T-helper 17 cell (primary cell): ENCODE measurements around the gene ADAMTS4. TPM values are rescaled to one million over a fixed set of nuclear protein-coding genes. Genes with fewer than 3 reads are reported as not detected.

Experiments used
- ATAC-seq: fragments of 150-1000 bp; cut with Tn5 transposase; 2 replicates; pipeline ENCODE4 v1.10.0; 2021; ENCODE audit warnings: mild to moderate bottlenecking, moderate library complexity
- DNase-seq, 3 donors: peaks; one replicate each; pipeline versions ENCODE4 v3.0.0 to v3.0.0-alpha.2; 2020 to 2021
- H3K9me3 ChIP-seq: one replicate; pipeline ENCODE4 v1.7.0; 2013; ENCODE audit warnings: low read length, mild to moderate bottlenecking; ENCODE audit not compliant: control insufficient read depth, poor library complexity, severe bottlenecking
- H3K27ac Mint-ChIP-seq: one replicate; pipeline ENCODE4 v1.8.0; 2022; ENCODE audit warnings: mild to moderate bottlenecking, moderate library complexity, mixed read lengths
- H3K27me3 Mint-ChIP-seq: one replicate; pipeline ENCODE4 v1.8.0; 2022; ENCODE audit warnings: mixed read lengths
- H3K36me3 Mint-ChIP-seq: one replicate; pipeline ENCODE4 v1.8.0; 2022; ENCODE audit warnings: low read depth, mixed read lengths
- H3K4me1 Mint-ChIP-seq: one replicate; pipeline ENCODE4 v1.8.0; 2022; ENCODE audit warnings: mild to moderate bottlenecking, mixed read lengths
- H3K4me3 Mint-ChIP-seq: one replicate; pipeline ENCODE4 v1.8.0; 2022; ENCODE audit warnings: mild to moderate bottlenecking, moderate library complexity, mixed read lengths
- total RNA-seq, 4 donors: library from RNA in 2 of 4; stranded (reverse) in 2 of 4; gene quantifications; one replicate each; pipeline ENCODE4 v1.2.3 and lab custom pipeline; 2022 to 2026

Gene ADAMTS4
- total RNA-seq, 2 donors from 2014 or later, result 0.31 to 0.77 TPM

- H3K27ac Mint-ChIP-seq, result peak overlapping the region; percentile 41
- ATAC-seq (no peak), DNase-seq (no peak)
- no peaks in the 10 kb centered on the region for H3K27me3 Mint-ChIP-seq
- H3K4me1 Mint-ChIP-seq, result peaks cover 41% of the 10 kb centered on the region
- H3K9me3 ChIP-seq, result no peaks in the 10 kb centered on the region
- peaks cover 6% of the 10 kb centered on the region for H3K36me3 Mint-ChIP-seq
- peak overlapping the region; percentile 94 for H3K4me3 Mint-ChIP-seq
Measured at GRCh38 chr1:161168906-161169305, 29.9 kb downstream of the ADAMTS4 start.

DNA sequence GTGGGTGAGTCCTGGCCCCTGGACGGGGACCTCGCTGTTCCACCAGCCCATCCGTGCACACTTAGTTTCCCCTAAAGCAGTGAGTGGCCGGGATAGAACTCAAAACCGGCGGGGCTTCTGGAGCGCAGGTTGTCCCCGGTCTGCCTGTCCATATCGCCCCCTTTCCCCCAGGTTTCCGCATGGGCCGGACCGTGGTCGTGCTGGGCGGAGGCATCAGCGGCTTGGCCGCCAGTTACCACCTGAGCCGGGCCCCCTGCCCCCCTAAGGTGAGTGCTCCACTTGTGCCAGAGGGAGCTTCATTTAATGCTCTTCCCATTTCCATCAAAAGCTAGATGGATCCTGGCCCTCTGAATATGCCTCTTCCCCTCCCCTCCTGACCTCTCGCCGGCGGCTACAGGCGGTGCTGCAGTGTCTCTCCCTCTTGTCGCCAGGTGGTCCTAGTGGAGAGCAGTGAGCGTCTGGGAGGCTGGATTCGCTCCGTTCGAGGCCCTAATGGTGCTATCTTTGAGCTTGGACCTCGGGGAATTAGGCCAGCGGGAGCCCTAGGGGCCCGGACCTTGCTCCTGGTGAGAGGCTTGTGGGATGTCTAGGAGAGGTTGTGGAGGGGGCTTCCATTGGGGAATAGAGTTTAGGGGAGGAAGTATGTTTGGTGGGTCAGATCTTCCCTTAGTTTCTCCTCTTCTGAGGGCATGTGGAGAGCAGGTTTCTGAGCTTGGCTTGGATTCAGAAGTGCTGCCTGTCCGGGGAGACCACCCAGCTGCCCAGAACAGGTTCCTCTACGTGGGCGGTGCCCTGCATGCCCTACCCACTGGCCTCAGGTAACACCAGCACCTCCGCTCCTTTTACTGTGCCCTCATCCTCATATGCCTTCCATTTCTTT is 31.9 kb downstream of the ADAMTS4 start:
- DNase-seq (no peak), ATAC-seq (no peak)
- Mint-ChIP-seq H3K27ac (peak overlapping the region; percentile 97), H3K36me3 (peaks cover 9% of the 10 kb centered on the region), H3K4me3 (peak overlapping the region; percentile 94), H3K27me3 (no peaks in the 10 kb centered on the region), H3K4me1 (peaks cover 38% of the 10 kb centered on the region)
- no peaks in the 10 kb centered on the region for H3K9me3 ChIP-seq

DNA sequence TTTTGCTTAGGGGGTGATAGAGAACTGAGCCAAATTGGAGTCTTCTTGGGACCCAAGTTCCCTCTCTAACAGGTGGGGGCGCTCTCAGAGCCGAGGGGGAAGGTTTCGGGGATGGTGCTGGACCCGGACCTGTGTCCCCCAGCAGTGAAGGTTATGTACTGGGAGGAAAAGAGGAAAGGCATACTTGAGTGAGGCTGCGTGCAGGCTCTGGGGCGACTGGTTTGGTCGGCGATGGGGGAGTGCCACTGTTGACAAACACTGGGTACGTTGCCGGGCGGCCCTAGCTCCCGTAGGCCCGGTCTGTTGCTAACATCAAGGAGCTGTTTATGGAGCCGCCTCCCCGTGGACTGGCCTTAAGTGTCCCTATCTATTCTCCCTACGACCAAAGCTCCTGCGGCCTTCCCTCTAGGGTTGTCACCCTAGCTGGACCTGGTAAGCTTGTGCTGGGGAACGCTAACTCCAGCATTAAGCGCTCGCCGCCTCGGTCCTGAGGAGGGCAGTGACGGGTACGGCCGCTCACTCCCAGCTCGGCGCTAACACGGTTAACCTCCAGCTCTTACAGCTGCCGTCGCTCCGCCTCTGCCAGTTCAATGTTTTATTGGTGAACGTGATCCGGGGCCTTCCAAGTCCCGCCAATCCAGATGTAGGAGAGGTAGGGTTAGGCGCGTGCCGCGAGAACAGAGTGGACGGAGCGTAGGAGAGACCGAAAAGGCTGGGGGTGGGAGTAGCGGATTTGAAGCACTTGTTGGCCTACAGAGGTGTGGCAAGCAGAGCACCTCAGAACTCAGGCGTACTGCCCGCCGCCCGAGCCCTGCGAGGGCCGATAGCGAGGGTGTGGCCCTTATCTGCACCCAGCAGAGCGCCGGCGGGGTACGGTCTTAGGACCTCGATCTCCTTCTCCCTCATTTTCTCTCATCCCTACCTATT is 32.8 kb downstream of the ADAMTS4 start, which contains the start of gene PPOX:
TSS of gene PPOX (plus strand) at position 685 of the 927 bp plus-strand sequence. CDS start 422 bp downstream, outside the sequence.
- ATAC-seq, result peak; percentile 92

GRCh38 chr1:161164901-161165610 is 33.8 kb downstream of the ADAMTS4 start:
- H3K27me3 Mint-ChIP-seq, result no peaks in the 10 kb centered on the region
- peaks cover 49% of the 10 kb centered on the region for H3K4me1 Mint-ChIP-seq
- no peak for DNase-seq
- H3K27ac Mint-ChIP-seq, result peak overlapping the region; percentile 97
- peak overlapping the region; percentile 73 for H3K4me3 Mint-ChIP-seq
- no peaks in the 10 kb centered on the region for H3K9me3 ChIP-seq
- H3K36me3 Mint-ChIP-seq, result peaks cover 7% of the 10 kb centered on the region
- no peak for ATAC-seq

More for the DNA sequence above, 32.8 kb downstream of the ADAMTS4 start, which contains the start of gene PPOX:
- H3K9me3 ChIP-seq, result no peaks in the 10 kb centered on the region
- Mint-ChIP-seq H3K4me3 (peak within 1 kb of the TSS; percentile 94), H3K27ac (peak within 1 kb of the TSS; percentile 97), H3K36me3 (peaks cover 8% of the 10 kb centered on the region), H3K27me3 (no peaks in the 10 kb centered on the region), H3K4me1 (peaks cover 46% of the 10 kb centered on the region)
- peak; percentile 80 to 87 (median 81) for DNase-seq

GRCh38 chr1:161163793-161164192 is 35.1 kb downstream of the ADAMTS4 start:
- DNase-seq (no peak), ATAC-seq (no peak)
- Mint-ChIP-seq H3K36me3 (peaks cover 9% of the 10 kb centered on the region), H3K27me3 (no peaks in the 10 kb centered on the region), H3K4me1 (peaks cover 55% of the 10 kb centered on the region), H3K4me3 (peak overlapping the region; percentile 49), H3K27ac (peak overlapping the region; percentile 97)
- H3K9me3 ChIP-seq, result no peaks in the 10 kb centered on the region

DNA sequence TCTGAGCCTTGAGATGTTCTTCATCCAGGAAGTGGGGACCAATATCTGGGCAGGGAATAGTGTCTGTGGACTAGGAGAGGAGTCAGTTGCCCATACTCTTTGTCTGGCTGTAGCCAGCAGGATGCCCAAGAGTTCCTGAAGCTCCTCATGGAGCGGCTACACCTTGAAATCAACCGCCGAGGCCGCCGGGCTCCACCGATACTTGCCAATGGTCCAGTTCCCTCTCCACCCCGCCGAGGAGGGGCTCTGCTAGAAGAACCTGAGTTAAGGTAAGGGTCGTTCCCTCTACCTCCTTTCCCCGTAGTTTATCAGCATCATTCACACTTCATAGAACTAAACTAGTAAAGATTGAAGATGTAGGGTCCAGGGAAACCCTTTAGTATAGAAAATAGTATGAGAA is 36.0 kb downstream of the ADAMTS4 start:
- Mint-ChIP-seq H3K36me3 (peaks cover 9% of the 10 kb centered on the region), H3K4me1 (peaks cover 58% of the 10 kb centered on the region), H3K27ac (peak overlapping the region; percentile 97), H3K4me3 (no peak overlapping the region), H3K27me3 (no peaks in the 10 kb centered on the region)
- no peaks in the 10 kb centered on the region for H3K9me3 ChIP-seq
- DNase-seq, result no peak
- no peak for ATAC-seq

- H3K27ac Mint-ChIP-seq, result peak overlapping the region; percentile 97
- peaks cover 11% of the 10 kb centered on the region for H3K36me3 Mint-ChIP-seq
- no peak overlapping the region for H3K4me3 Mint-ChIP-seq
Measured at GRCh38 chr1:161162052-161162451, 36.8 kb downstream of the ADAMTS4 start.

DNA sequence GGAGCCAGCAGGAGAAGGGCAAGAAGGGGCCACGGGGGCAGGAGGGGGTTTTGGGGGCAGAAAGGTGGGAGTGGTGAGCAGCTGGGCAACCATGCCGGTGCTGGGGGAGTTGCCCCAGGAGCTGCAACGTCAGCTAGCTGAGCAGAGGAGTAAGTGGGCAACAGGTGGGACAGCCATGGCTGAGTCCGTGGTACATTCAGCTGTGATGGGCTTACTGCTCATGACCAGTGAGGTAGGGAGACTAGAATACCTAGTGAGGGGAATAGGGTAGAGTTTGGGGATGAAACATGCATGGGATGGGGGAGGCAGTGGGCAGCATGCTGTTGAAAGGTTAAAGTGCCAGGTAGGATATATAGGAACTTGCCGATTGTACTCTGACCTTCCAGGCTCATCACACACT is 37.2 kb downstream of the ADAMTS4 start:
- DNase-seq, result no peak

More at GRCh38 chr1:161162052-161162451, 36.8 kb downstream of the ADAMTS4 start:
- ATAC-seq, result no peak
- no peaks in the 10 kb centered on the region for H3K27me3 Mint-ChIP-seq
- no peak for DNase-seq
- H3K9me3 ChIP-seq, result no peaks in the 10 kb centered on the region
- H3K4me1 Mint-ChIP-seq, result peaks cover 57% of the 10 kb centered on the region

DNA sequence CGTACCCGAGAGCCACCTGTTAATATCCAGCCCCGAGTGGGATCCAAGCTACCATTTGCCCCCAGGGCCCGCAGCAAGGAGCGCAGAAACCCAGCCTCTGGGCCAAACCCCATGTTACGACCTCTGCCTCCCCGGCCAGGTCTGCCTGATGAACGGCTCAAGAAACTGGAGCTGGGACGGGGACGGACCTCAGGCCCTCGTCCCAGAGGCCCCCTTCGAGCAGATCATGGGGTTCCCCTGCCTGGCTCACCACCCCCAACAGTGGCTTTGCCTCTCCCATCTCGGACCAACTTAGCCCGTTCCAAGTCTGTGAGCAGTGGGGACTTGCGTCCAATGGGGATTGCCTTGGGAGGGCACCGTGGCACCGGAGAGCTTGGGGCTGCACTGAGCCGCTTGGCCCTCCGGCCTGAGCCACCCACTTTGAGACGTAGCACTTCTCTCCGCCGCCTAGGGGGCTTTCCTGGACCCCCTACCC is 38.1 kb downstream of the ADAMTS4 start:
- peaks cover 50% of the 10 kb centered on the region for H3K4me1 Mint-ChIP-seq
- DNase-seq, result no peak
- H3K9me3 ChIP-seq, result no peaks in the 10 kb centered on the region
- H3K4me3 Mint-ChIP-seq, result peak overlapping the region; percentile 93
- peaks cover 12% of the 10 kb centered on the region for H3K36me3 Mint-ChIP-seq
- ATAC-seq, result no peak
- no peaks in the 10 kb centered on the region for H3K27me3 Mint-ChIP-seq
- H3K27ac Mint-ChIP-seq, result peak overlapping the region; percentile 16

More for the DNA sequence above, 37.2 kb downstream of the ADAMTS4 start:
- H3K27ac Mint-ChIP-seq, result peak overlapping the region; percentile 97
- ATAC-seq, result no peak
- peaks cover 55% of the 10 kb centered on the region for H3K4me1 Mint-ChIP-seq
- no peaks in the 10 kb centered on the region for H3K27me3 Mint-ChIP-seq
- no peaks in the 10 kb centered on the region for H3K9me3 ChIP-seq
- H3K36me3 Mint-ChIP-seq, result peaks cover 12% of the 10 kb centered on the region
- peak overlapping the region; percentile 93 for H3K4me3 Mint-ChIP-seq

- peaks cover 54% of the 10 kb centered on the region for H3K4me1 Mint-ChIP-seq
- H3K36me3 Mint-ChIP-seq, result peaks cover 12% of the 10 kb centered on the region
Measured at GRCh38 chr1:161159913-161160243, 39.0 kb downstream of the ADAMTS4 start.

GRCh38 chr1:161159087-161159912 is 39.6 kb downstream of the ADAMTS4 start, which contains the start of gene USP21:
USP21 (plus strand) TSS chr1:161159500; CDS start chr1:161160641, 1,141 bp downstream.
- no peaks in the 10 kb centered on the region for H3K27me3 Mint-ChIP-seq
- peak within 1 kb of the TSS; percentile 93 for H3K4me3 Mint-ChIP-seq
- peaks cover 12% of the 10 kb centered on the region for H3K36me3 Mint-ChIP-seq
- no peaks in the 10 kb centered on the region for H3K9me3 ChIP-seq
- peak; percentile 86 to 88 (median 87) for DNase-seq
- peak; percentile 91 for ATAC-seq
- H3K27ac Mint-ChIP-seq, result peak within 1 kb of the TSS; percentile 97
- peaks cover 59% of the 10 kb centered on the region for H3K4me1 Mint-ChIP-seq

More at GRCh38 chr1:161159913-161160243, 39.0 kb downstream of the ADAMTS4 start:
- ATAC-seq (no peak), DNase-seq (no peak)
- H3K27ac Mint-ChIP-seq, result peak overlapping the region; percentile 97
- peak overlapping the region; percentile 93 for H3K4me3 Mint-ChIP-seq
- no peaks in the 10 kb centered on the region for H3K27me3 Mint-ChIP-seq
- no peaks in the 10 kb centered on the region for H3K9me3 ChIP-seq
